K562 (cell line): Measurements from ENCODE around the gene VPREB1. TPM values are rescaled to one million over a fixed set of nuclear protein-coding genes. Genes with fewer than 3 reads are reported as not detected.

Experiments used
- ARID4B ChIP-seq: sonication (generic); formaldehyde crosslinking; IDR thresholded peaks from 2 replicates; pipeline ENCODE4 v1.8.0; 2022; ENCODE audit warnings: mild to moderate bottlenecking, missing genetic modification reagents
- BCL6 ChIP-seq: fragments of 250-450 bp; sonication (Bioruptor Pico); IDR thresholded peaks from 2 replicates; pipeline ENCODE4 v1.4.0; 2020
- CBX1 ChIP-seq: sonication (generic); IDR thresholded peaks from 2 replicates; pipeline ENCODE4 v1.6.1; 2016; ENCODE audit warnings: antibody characterized with exemption, low read depth, mild to moderate bottlenecking
- CTBP1 ChIP-seq: fragments of 450-650 bp; IDR thresholded peaks from 2 replicates; pipeline ENCODE4 v1.6.1; 2016; ENCODE audit warnings: borderline replicate concordance
- ELF2 ChIP-seq: fragments of 250-450 bp; sonication (Bioruptor Pico); IDR thresholded peaks from 2 replicates; pipeline ENCODE4 v1.5.0; 2021; ENCODE audit warnings: mild to moderate bottlenecking
- GABPB2 ChIP-seq: fragments of 250-450 bp; sonication (Bioruptor Pico); conservative IDR thresholded peaks from 2 replicates; pipeline ENCODE4 v1.5.1; 2021; ENCODE audit warnings: mild to moderate bottlenecking
- HNRNPH1 ChIP-seq: fragments of 200-400 bp; formaldehyde crosslinking; optimal IDR thresholded peaks from 2 replicates; pipeline ENCODE3; 2017; ENCODE audit warnings: low read depth, mild to moderate bottlenecking, low read length, moderate library complexity
- MLX ChIP-seq, 2 experiments: fragments of 450-650 bp in 1 of 2; sonication (generic) in 1 of 2; formaldehyde crosslinking; conservative IDR thresholded peaks; 2 replicates each; pipeline versions ENCODE4 v1.4.0 to v1.8.1; 2020 to 2022; ENCODE audit warnings: mild to moderate bottlenecking in 1 of 2, missing genetic modification reagents in 1 of 2
- NFATC3 ChIP-seq: fragments of 450-650 bp; IDR thresholded peaks from 2 replicates; pipeline ENCODE4 v1.6.1; 2017; ENCODE audit warnings: mild to moderate bottlenecking
- PHTF2 ChIP-seq: fragments of 250-450 bp; sonication (Bioruptor Pico); IDR thresholded peaks from 2 replicates; pipeline ENCODE4 v1.5.0; 2021; ENCODE audit warnings: mild to moderate bottlenecking
- RBM22 ChIP-seq: fragments of 200-400 bp; formaldehyde crosslinking; IDR thresholded peaks from 2 replicates; pipeline ENCODE4 v1.6.1; 2018; ENCODE audit warnings: low read length, low read depth; ENCODE audit not compliant: poor library complexity, severe bottlenecking
- TAF1 ChIP-seq: IDR thresholded peaks from 2 replicates; pipeline ENCODE4 v1.6.1; 2011; ENCODE audit warnings: mild to moderate bottlenecking, low read length, moderate library complexity; ENCODE audit not compliant: insufficient read depth, control insufficient read depth, severe bottlenecking; ENCODE audit errors: extremely low read depth
- TAL1 ChIP-seq: fragments of 450-650 bp; IDR thresholded peaks from 2 replicates; pipeline ENCODE4 v1.6.1; 2016; ENCODE audit warnings: mild to moderate bottlenecking
- ZBED1 ChIP-seq: IDR thresholded peaks from 2 replicates; pipeline ENCODE4 v1.6.1; 2014
- ZEB2 ChIP-seq: fragments of 450-650 bp; IDR thresholded peaks from 2 replicates; pipeline ENCODE4 v1.6.1; 2016
- ZFP30 ChIP-seq: fragments of 250-450 bp; sonication (Bioruptor Pico); IDR thresholded peaks from 2 replicates; pipeline ENCODE4 v1.8.0; 2022; ENCODE audit warnings: moderate library complexity, mild to moderate bottlenecking, inconsistent platforms, borderline replicate concordance
- ZNF518B ChIP-seq: fragments of 250-450 bp; sonication (Bioruptor Pico); IDR thresholded peaks from 2 replicates; pipeline ENCODE4 v1.5.0; 2021; ENCODE audit warnings: mild to moderate bottlenecking, moderate library complexity
- polyA plus RNA-seq, 8 experiments: library from polyadenylated mRNA; depleted of rRNA in 4 of 8; stranded (reverse) in 5 of 8; unstranded in 3 of 8; fragments of >200 nt; fragmentation: Nextera tagmentation in 2 of 8; fragmentation: Illumina TruSeq in 1 of 8; extraction: Ambion mirVana in 2 of 8; extraction: Trizol in 1 of 8; gene quantifications; 2 replicates each; pipeline versions ENCODE4 v1.2.1 to v1.2.3, GENCODE V29; 2011 to 2014; ENCODE audit warnings: inconsistent platforms in 1 of 8, missing spikeins in 1 of 8
- total RNA-seq, 7 experiments: library from RNA; depleted of rRNA in 6 of 7; stranded (reverse); fragments of >200 nt in 6 of 7; fragmentation: Illumina TruSeq in 2 of 7; extraction: Trizol in 2 of 7; gene quantifications; 2 replicates each; pipeline versions ENCODE4 v1.2.1 to v1.2.3, GENCODE V29; 2011 to 2021; ENCODE audit warnings: low replicate concordance in 1 of 7
- TF ChIP-seq, protein P1 (sequence below): fragments of 450-650 bp; IDR thresholded peaks from 2 replicates; pipeline ENCODE4 v1.7.0; 2016; ENCODE audit warnings: borderline replicate concordance
- TF ChIP-seq, protein P2 (sequence below): fragments of 450-650 bp; IDR thresholded peaks from 2 replicates; pipeline ENCODE4 v1.6.1; 2016

Gene VPREB1
- total and polyA plus RNA-seq, 9 of the 15 experiments (the other 6 are each of a cell fraction or from before 2014, with no cell fraction given) = not detected

- TF ChIP-seq TAF1 (no peak), ZNF518B (no peak), RBM22 (no peak), ZFP30 (CRISPR knock-in tag) (no peak), CBX1 (no peak), TAL1 (no peak), ELF2 (CRISPR knock-in tag) (no peak), ZEB2 (no peak), NFATC3 (no peak), HNRNPH1 (no peak), ZBED1 (no peak), CTBP1 (peak; percentile 8; the same call in 1 of the 2 replicates), ARID4B (CRISPR knock-in tag) (no peak), PHTF2 (no peak), BCL6 (CRISPR knock-in tag) (no peak), MLX (CRISPR knock-in tag; conservative IDR thresholded peaks at IDR 0.05) (no peak), GABPB2 (CRISPR knock-in tag) (no peak)
- TF ChIP-seq, protein P1, sequence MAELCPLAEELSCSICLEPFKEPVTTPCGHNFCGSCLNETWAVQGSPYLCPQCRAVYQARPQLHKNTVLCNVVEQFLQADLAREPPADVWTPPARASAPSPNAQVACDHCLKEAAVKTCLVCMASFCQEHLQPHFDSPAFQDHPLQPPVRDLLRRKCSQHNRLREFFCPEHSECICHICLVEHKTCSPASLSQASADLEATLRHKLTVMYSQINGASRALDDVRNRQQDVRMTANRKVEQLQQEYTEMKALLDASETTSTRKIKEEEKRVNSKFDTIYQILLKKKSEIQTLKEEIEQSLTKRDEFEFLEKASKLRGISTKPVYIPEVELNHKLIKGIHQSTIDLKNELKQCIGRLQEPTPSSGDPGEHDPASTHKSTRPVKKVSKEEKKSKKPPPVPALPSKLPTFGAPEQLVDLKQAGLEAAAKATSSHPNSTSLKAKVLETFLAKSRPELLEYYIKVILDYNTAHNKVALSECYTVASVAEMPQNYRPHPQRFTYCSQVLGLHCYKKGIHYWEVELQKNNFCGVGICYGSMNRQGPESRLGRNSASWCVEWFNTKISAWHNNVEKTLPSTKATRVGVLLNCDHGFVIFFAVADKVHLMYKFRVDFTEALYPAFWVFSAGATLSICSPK = no peak
- TF ChIP-seq, protein P2, sequence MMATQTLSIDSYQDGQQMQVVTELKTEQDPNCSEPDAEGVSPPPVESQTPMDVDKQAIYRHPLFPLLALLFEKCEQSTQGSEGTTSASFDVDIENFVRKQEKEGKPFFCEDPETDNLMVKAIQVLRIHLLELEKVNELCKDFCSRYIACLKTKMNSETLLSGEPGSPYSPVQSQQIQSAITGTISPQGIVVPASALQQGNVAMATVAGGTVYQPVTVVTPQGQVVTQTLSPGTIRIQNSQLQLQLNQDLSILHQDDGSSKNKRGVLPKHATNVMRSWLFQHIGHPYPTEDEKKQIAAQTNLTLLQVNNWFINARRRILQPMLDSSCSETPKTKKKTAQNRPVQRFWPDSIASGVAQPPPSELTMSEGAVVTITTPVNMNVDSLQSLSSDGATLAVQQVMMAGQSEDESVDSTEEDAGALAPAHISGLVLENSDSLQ = no peak
These were observed 46.6 kb upstream of the VPREB1 start (continued) for GRCh38 chr22:22197993-22198402.
